Heart left ventricle (tissue), 13 donors: ENCODE results near the gene MAST3.

Experiments used
- CTCF ChIP-seq, 12 donors: fragments of 200-600 bp; sonication (generic) in 4 of 12; IDR thresholded peaks; one replicate each; pipeline versions ENCODE4 v1.5.0 to v1.8.0; 2018 to 2022; ENCODE audit warnings: antibody characterized with exemption in 12 of 12, mild to moderate bottlenecking in 5 of 12
- POLR2A ChIP-seq, 2 donors: fragments of 450-650 bp; IDR thresholded peaks; one replicate each; pipeline ENCODE4 v1.6.1; 2017; ENCODE audit warnings: antibody characterized with exemption in 2 of 2, mild to moderate bottlenecking in 2 of 2, moderate library complexity in 2 of 2
- donor health status: ischemic (EF 13 %, LVEDD 7.1; RV severe dilation, severe dysfunction).
- donor health status: DM: no; HTN: yes; CAD: no.
- donor health status: DM: no; HTN: no; CAD: no.
- donor health status: ischemic (EF 25% LVEDD 6.9; RV normal size, moderate dysfunction).
- donor health status: ischemic (EF 25% LVEDD 5.7; RV mildly dilated, moderate dysfunction).
- donor health status: ischemic (EF 35%, LVEDD 5.7; RV mildly dilated, moderate dysfunction).
- donor health status: nonischemic (EF 11% LVEDD 7.7; RV severe dilation, severe dysfunction).
- donor health status: DM: yes; HTN: yes; CAD: no.
- donor health status: PGD.
- donor health status: ischemic (EF 29% LVEDD 5.4; RV normal size, mild dysfunction).
- donor health status: nonischemic (EF 23%, LVEDD 6.1; RV moderate dilation, normal function).

DNA sequence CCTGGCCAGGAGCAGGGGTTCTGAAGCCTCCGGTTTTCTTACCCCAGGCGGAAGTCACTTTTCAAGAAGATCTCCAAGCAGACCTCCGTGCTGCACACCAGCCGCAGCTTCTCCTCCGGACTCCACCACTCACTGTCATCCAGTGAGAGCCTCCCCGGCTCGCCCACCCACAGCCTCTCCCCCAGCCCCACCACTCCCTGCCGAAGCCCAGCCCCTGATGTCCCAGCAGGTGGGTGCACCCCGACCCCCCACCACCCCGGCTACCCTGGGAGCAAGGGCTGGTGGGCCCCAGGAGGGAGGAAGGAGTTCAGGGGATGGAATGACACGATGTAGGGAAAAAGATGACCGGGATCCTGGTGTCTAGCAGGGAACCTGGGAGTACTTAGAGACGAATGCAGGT lies 49.8 kb downstream of the MAST3 start:
- no peak for TF ChIP-seq CTCF (IDR thresholded peaks at IDR 0.05)
- no peak for TF ChIP-seq POLR2A (IDR thresholded peaks at IDR 0.05)
